Neural progenitor cell (in vitro differentiated cells): ENCODE results near the gene PHACTR2.

Source experiments
- EZH2 ChIP-seq: fragments of 200-600 bp; sonication (generic); IDR thresholded peaks from 2 replicates; pipeline ENCODE4 v1.6.1; 2017; ENCODE audit warnings: antibody characterized with exemption, mild to moderate bottlenecking, moderate library complexity
- EZH2phosphoT487 ChIP-seq: fragments of 200-600 bp; sonication (generic); IDR thresholded peaks from 2 replicates; pipeline ENCODE4 v1.6.1; 2017; ENCODE audit warnings: antibody characterized with exemption
- TF ChIP-seq, protein P1 (sequence below): fragments of 200-600 bp; sonication (generic); IDR thresholded peaks from 2 replicates; pipeline ENCODE4 v1.5.1; 2017; ENCODE audit warnings: antibody characterized with exemption, mild to moderate bottlenecking

DNA sequence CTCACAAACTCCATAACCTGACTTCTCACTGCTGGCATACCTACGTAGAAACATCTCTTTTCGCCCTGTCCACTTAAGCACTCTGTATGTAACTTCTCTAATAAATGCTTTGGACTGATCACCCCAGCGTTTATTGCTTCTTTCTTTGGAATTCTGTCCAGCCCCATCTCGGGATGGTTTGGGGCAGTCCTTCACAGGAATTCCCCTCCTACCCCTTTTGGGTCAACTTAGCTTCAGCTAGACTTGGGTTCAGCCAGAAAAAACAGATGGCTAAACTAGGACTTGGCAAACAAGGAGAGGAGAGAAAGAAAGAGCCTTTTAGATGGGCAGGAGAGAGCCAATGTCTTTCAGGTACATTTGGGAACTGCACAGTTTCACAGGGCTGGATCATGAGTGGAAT, 161.4 kb downstream of the PHACTR2 start:
- TF ChIP-seq, protein P1, sequence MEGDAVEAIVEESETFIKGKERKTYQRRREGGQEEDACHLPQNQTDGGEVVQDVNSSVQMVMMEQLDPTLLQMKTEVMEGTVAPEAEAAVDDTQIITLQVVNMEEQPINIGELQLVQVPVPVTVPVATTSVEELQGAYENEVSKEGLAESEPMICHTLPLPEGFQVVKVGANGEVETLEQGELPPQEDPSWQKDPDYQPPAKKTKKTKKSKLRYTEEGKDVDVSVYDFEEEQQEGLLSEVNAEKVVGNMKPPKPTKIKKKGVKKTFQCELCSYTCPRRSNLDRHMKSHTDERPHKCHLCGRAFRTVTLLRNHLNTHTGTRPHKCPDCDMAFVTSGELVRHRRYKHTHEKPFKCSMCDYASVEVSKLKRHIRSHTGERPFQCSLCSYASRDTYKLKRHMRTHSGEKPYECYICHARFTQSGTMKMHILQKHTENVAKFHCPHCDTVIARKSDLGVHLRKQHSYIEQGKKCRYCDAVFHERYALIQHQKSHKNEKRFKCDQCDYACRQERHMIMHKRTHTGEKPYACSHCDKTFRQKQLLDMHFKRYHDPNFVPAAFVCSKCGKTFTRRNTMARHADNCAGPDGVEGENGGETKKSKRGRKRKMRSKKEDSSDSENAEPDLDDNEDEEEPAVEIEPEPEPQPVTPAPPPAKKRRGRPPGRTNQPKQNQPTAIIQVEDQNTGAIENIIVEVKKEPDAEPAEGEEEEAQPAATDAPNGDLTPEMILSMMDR = no peak
- TF ChIP-seq EZH2 (no peak), EZH2phosphoT487 (no peak)
